Left ventricle myocardium inferior (tissue), 1 donor: ENCODE data around the gene CUBN. TPM values are rescaled to one million over a fixed set of nuclear protein-coding genes. Genes with fewer than 3 reads are reported as not detected.
A peak's percentile ranks its signal among the peaks of the same experiment; 100 is the strongest.

ENCODE experiments used
- DNase-seq: peaks from one replicate; pipeline ENCODE4 v3.0.0-alpha.2; 2020
- H3K27ac ChIP-seq: fragments of 200-600 bp; replicated peaks from 2 replicates; pipeline ENCODE4 v1.8.0; 2021
- H3K27me3 ChIP-seq: fragments of 200-600 bp; 2 replicates; pipeline ENCODE4 v1.8.0; 2021; ENCODE audit warnings: low read depth
- H3K36me3 ChIP-seq: fragments of 200-600 bp; 2 replicates; pipeline ENCODE4 v1.8.0; 2021
- H3K4me1 ChIP-seq: fragments of 200-600 bp; 2 replicates; pipeline ENCODE4 v1.8.0; 2021
- H3K4me3 ChIP-seq: fragments of 200-600 bp; 2 replicates; pipeline ENCODE4 v1.8.0; 2021; ENCODE audit warnings: mild to moderate bottlenecking, moderate library complexity
- H3K9me3 ChIP-seq: fragments of 200-600 bp; replicated peaks from 2 replicates; pipeline ENCODE4 v1.8.0; 2021
- intact Hi-C: fragments of 100-400 bp; cut with micrococcal nuclease; formaldehyde crosslinking; loops from one replicate; pipeline ENCODE4 v1.11.0; 2022
- total RNA-seq: library from RNA; stranded (reverse); fragmentation: NEBNext Ultra II Directional; extraction: Animal tissue kit (Norgen Biotek cat#: 25700); gene quantifications from one replicate; pipeline ENCODE4 v1.2.1, GENCODE V29; 2021
- TF ChIP-seq, protein P1 (sequence below): fragments of 200-600 bp; IDR thresholded peaks from 2 replicates; pipeline ENCODE4 v1.8.0; 2021; ENCODE audit warnings: antibody characterized with exemption, mild to moderate bottlenecking, borderline replicate concordance
- donor health status: DM: no; HTN: yes; CAD: no; lungs with severe emphysema.

Gene CUBN
- total RNA-seq, 1 donor from 2014 or later = 0.44 TPM

DNA sequence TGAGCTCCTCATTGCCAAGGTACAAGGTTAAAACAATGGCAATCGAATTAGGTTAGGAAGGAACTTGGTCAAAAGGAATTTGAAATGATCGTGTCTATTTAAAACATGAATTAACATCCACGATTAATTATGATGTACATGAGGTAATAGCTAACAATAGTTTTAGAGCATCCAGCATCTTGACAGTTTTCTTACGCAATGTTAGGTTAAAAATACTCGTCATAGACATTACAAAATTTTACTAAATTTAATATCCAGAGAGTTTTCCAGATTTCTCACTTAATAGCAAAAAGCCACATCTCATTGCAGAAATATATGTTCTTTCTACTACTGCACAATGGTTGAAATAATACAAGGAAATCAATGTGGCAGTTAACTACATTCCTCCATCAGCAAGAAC is 22.6 kb downstream of the CUBN start:
- DNase-seq = no peak
- H3K4me1 ChIP-seq = peaks cover 2% of the 10 kb centered on the region
- no peaks in the 10 kb centered on the region for H3K27me3 ChIP-seq
- TF ChIP-seq, protein P1, sequence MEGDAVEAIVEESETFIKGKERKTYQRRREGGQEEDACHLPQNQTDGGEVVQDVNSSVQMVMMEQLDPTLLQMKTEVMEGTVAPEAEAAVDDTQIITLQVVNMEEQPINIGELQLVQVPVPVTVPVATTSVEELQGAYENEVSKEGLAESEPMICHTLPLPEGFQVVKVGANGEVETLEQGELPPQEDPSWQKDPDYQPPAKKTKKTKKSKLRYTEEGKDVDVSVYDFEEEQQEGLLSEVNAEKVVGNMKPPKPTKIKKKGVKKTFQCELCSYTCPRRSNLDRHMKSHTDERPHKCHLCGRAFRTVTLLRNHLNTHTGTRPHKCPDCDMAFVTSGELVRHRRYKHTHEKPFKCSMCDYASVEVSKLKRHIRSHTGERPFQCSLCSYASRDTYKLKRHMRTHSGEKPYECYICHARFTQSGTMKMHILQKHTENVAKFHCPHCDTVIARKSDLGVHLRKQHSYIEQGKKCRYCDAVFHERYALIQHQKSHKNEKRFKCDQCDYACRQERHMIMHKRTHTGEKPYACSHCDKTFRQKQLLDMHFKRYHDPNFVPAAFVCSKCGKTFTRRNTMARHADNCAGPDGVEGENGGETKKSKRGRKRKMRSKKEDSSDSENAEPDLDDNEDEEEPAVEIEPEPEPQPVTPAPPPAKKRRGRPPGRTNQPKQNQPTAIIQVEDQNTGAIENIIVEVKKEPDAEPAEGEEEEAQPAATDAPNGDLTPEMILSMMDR = no peak
- H3K36me3 ChIP-seq = no peaks in the 10 kb centered on the region
- no peaks in the 10 kb centered on the region for H3K9me3 ChIP-seq
- intact Hi-C loops = no loop called here
- no peak overlapping the region for H3K27ac ChIP-seq
- no peak overlapping the region for H3K4me3 ChIP-seq

DNA sequence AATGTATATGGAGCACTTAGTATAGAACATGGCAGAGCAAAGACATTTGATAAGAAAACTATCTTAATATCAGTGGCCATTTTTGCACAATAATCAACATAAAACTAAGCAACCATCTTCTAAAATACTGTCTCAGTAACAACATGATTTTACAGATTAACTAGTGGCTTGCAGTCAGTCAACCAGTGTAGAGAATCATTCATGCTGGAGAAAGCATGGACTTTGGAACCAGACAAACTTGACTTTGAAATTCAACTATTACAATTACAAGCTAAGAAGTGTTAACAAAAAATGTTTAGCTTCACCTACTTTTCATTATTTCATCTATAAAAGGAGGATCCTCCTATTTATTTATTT is 27.7 kb downstream of the CUBN start:
- TF ChIP-seq, protein P1 = no peak
- H3K4me3 ChIP-seq = no peak overlapping the region
- no peaks in the 10 kb centered on the region for H3K36me3 ChIP-seq
- H3K27me3 ChIP-seq = no peaks in the 10 kb centered on the region
- peak overlapping the region; percentile 58 for H3K27ac ChIP-seq
- H3K4me1 ChIP-seq = peaks cover 8% of the 10 kb centered on the region
- DNase-seq = no peak
- peaks cover 7% of the 10 kb centered on the region for H3K9me3 ChIP-seq
- intact Hi-C loops = no loop called here

DNA sequence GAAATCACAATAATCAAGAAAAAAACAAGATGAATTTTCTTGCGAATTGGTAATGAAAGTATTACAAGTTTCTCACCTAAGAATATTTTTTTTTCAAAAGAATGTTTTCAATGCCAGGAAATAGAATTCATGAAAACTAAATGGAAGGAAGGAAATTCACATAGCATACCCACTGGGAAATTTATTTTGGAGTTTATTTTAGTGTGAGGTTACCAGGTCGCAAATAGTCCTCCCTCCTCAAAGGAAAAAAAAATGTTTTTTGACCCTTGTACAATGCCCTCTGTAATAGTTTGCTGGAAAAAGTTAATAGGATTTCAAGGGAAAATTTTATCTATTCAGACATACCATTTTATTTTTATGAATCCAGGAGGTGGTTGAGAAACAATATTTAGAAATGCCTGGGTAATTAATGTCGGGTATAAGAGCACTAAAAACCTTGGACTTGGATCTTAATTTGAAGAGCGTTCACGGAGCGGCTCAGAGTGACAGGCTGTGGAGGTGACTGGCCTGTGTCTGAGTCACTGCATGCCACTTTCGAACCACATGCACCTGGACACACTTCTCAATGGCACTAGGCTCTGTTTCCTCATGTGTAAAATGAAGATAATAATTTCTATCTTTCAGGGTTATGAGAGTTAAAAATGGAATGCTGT is 28.2 kb downstream of the CUBN start:
- Histone ChIP-seq H3K27ac (peak overlapping the region; percentile 58), H3K9me3 (peaks cover 12% of the 10 kb centered on the region), H3K4me3 (no peak overlapping the region), H3K36me3 (no peaks in the 10 kb centered on the region), H3K27me3 (no peaks in the 10 kb centered on the region), H3K4me1 (peaks cover 8% of the 10 kb centered on the region)
- TF ChIP-seq, protein P1 = no peak
- no peak for DNase-seq
- intact Hi-C loops = no loop called here

DNA sequence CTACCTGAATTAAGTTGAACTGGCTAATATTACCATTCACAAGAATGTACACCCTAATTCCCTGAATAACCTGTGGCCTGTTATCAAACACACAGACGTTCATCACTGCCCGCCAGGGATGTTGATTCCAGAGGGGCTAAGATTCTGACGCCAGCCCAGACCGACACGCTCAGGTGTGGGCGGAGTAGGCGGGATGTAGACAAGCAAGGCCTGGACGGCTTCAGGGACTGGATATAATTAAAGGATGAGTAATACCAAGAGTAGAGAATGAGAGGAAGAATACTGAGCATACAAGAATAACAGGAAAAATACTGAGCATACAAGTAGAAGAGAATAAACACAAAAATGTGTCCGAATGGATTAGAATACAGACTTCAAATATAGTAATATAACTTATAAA is 29.0 kb downstream of the CUBN start:
- Histone ChIP-seq H3K4me3 (no peak overlapping the region), H3K27me3 (no peaks in the 10 kb centered on the region), H3K27ac (peak overlapping the region; percentile 58), H3K4me1 (peaks cover 8% of the 10 kb centered on the region), H3K36me3 (no peaks in the 10 kb centered on the region), H3K9me3 (peaks cover 17% of the 10 kb centered on the region)
- TF ChIP-seq, protein P1 = no peak
- intact Hi-C loops = no loop called here
- no peak for DNase-seq

DNA sequence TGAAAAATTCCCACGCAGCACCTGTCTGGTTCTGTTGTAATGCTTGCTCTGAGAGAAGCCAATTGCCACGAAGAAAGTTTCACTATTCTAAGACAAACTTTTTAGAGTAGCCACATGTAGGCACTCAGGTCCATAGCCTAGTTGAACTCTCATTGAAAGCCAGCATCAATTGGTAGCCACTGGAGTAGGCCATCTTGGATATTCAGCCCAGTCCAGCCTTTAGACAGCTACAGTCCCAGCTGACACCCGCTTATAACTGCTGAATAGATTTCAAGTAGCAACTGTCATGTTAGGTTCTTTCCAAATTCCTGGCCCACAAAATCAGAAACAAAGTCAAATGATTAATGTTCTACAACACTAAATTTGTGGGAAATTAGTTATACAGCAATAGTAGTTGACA is 31.6 kb downstream of the CUBN start:
- no peak for DNase-seq
- intact Hi-C loops = no loop called here
- H3K27ac ChIP-seq = no peak overlapping the region

More for the DNA sequence above, 31.6 kb downstream of the CUBN start:
- TF ChIP-seq, protein P1 = no peak
- peaks cover 8% of the 10 kb centered on the region for H3K4me1 ChIP-seq
- no peaks in the 10 kb centered on the region for H3K36me3 ChIP-seq
- peaks cover 34% of the 10 kb centered on the region for H3K9me3 ChIP-seq
- no peak overlapping the region for H3K4me3 ChIP-seq
- no peaks in the 10 kb centered on the region for H3K27me3 ChIP-seq
